SK-N-MC (cell line): Measurements from ENCODE around the gene DIO1.

Source experiments
- DNase-seq: peaks from one replicate; pipeline ENCODE4 v3.0.0-alpha.2; 2011; ENCODE audit warnings: low read depth, low spot score
- H3K27ac ChIP-seq: fragments of 200-600 bp; sonication (generic); 2 replicates; pipeline ENCODE4 v1.5.1; 2016; ENCODE audit warnings: mixed run types
- H3K36me3 ChIP-seq: fragments of 200-600 bp; sonication (generic); 2 replicates; pipeline ENCODE4 v1.6.1; 2017; ENCODE audit warnings: antibody characterized with exemption, low read length, mixed read lengths; ENCODE audit not compliant: insufficient read depth
- H3K4me3 ChIP-seq: fragments of 200-600 bp; sonication (generic); 2 replicates; pipeline ENCODE4 v1.5.1; 2016
- H3K9ac ChIP-seq: fragments of 200-600 bp; sonication (generic); 2 replicates; pipeline ENCODE4 v1.8.0; 2017; ENCODE audit warnings: mixed run types, mixed read lengths; ENCODE audit not compliant: insufficient read length
- H3K9me3 ChIP-seq: fragments of 200-600 bp; sonication (generic); 2 replicates; pipeline ENCODE4 v1.6.1; 2017; ENCODE audit warnings: low read depth, mild to moderate bottlenecking, antibody characterized with exemption, low read length, moderate library complexity, mixed read lengths
- EZH2 ChIP-seq: fragments of 200-600 bp; sonication (generic); IDR thresholded peaks from one replicate; pipeline ENCODE4 v1.6.1; 2017; ENCODE audit warnings: antibody characterized with exemption
- FOXP2 ChIP-seq: optimal IDR thresholded peaks from 2 replicates; pipeline ENCODE3; 2011; ENCODE audit warnings: mild to moderate bottlenecking, moderate library complexity; ENCODE audit not compliant: insufficient read depth; ENCODE audit errors: extremely low read length, control extremely low read depth
- POLR2AphosphoS5 ChIP-seq: IDR thresholded peaks from 2 replicates; pipeline ENCODE4 v1.6.1; 2012; ENCODE audit warnings: mild to moderate bottlenecking, low read depth, low read length, borderline replicate concordance

Gene DIO1

GRCh38 chr1:53891018-53891417 lies 3.0 kb upstream of the DIO1 start:
- Histone ChIP-seq H3K4me3 (no peak overlapping the region), H3K9ac (no peak overlapping the region), H3K9me3 (no peaks in the 10 kb centered on the region), H3K27ac (no peak overlapping the region), H3K36me3 (no peaks in the 10 kb centered on the region)
- DNase-seq = no peak
- TF ChIP-seq FOXP2 (no peak), POLR2AphosphoS5 (no peak), EZH2 (no peak)

GRCh38 chr1:53891678-53892077 lies 2.3 kb upstream of the DIO1 start:
- Histone ChIP-seq H3K36me3 (no peaks in the 10 kb centered on the region), H3K27ac (no peak overlapping the region), H3K9me3 (no peaks in the 10 kb centered on the region), H3K9ac (no peak overlapping the region), H3K4me3 (no peak overlapping the region)
- TF ChIP-seq FOXP2 = no peak
- no peak for TF ChIP-seq EZH2
- TF ChIP-seq POLR2AphosphoS5 = no peak
- no peak for DNase-seq

GRCh38 chr1:53892911-53893310 lies 1.1 kb upstream of the DIO1 start:
- no peak for TF ChIP-seq FOXP2
- no peak for TF ChIP-seq EZH2
- no peak for TF ChIP-seq POLR2AphosphoS5
- Histone ChIP-seq H3K4me3 (no peak overlapping the region), H3K9ac (no peak overlapping the region), H3K27ac (no peak overlapping the region), H3K9me3 (no peaks in the 10 kb centered on the region), H3K36me3 (no peaks in the 10 kb centered on the region)
- no peak for DNase-seq

- Histone ChIP-seq H3K4me3 (no peak overlapping the region), H3K9ac (no peak overlapping the region)
- no peak for TF ChIP-seq POLR2AphosphoS5
- no peak for TF ChIP-seq FOXP2
- no peak for TF ChIP-seq EZH2
Observed at GRCh38 chr1:53894644-53895043, 657 bp downstream of the DIO1 start.

GRCh38 chr1:53895421-53895820 lies 1.4 kb downstream of the DIO1 start:
- TF ChIP-seq POLR2AphosphoS5 (no peak), FOXP2 (no peak), EZH2 (no peak)
- no peaks in the 10 kb centered on the region for H3K9me3 ChIP-seq
- H3K9ac ChIP-seq = no peak overlapping the region
- DNase-seq = no peak
- no peaks in the 10 kb centered on the region for H3K36me3 ChIP-seq
- no peak overlapping the region for H3K4me3 ChIP-seq
- no peak overlapping the region for H3K27ac ChIP-seq

More at GRCh38 chr1:53894644-53895043, 657 bp downstream of the DIO1 start:
- no peak overlapping the region for H3K27ac ChIP-seq
- no peaks in the 10 kb centered on the region for H3K9me3 ChIP-seq
- no peak for DNase-seq
- no peaks in the 10 kb centered on the region for H3K36me3 ChIP-seq

- H3K9me3 ChIP-seq = no peaks in the 10 kb centered on the region
- no peak for DNase-seq
- H3K27ac ChIP-seq = peak overlapping the region; percentile 71
- no peaks in the 10 kb centered on the region for H3K36me3 ChIP-seq
- H3K4me3 ChIP-seq = no peak overlapping the region
- H3K9ac ChIP-seq = peak overlapping the region; percentile 11
- no peak for TF ChIP-seq EZH2
- TF ChIP-seq FOXP2 = no peak
- TF ChIP-seq POLR2AphosphoS5 = no peak
Observed at GRCh38 chr1:53896635-53897229, 2.7 kb downstream of the DIO1 start.

GRCh38 chr1:53899206-53899628 lies 5.2 kb downstream of the DIO1 start:
- Histone ChIP-seq H3K36me3 (no peaks in the 10 kb centered on the region), H3K9me3 (no peaks in the 10 kb centered on the region), H3K4me3 (no peak overlapping the region), H3K9ac (no peak overlapping the region), H3K27ac (no peak overlapping the region)
- no peak for TF ChIP-seq POLR2AphosphoS5
- no peak for DNase-seq

- no peak overlapping the region for H3K4me3 ChIP-seq
- no peaks in the 10 kb centered on the region for H3K36me3 ChIP-seq
- DNase-seq = no peak
- TF ChIP-seq POLR2AphosphoS5 (no peak), FOXP2 (no peak), EZH2 (no peak)
- H3K9ac ChIP-seq = no peak overlapping the region
- H3K27ac ChIP-seq = no peak overlapping the region
- no peaks in the 10 kb centered on the region for H3K9me3 ChIP-seq
Observed at GRCh38 chr1:53899708-53900107, 5.7 kb downstream of the DIO1 start.
